DMS53 treated with DMSO at 0.1 percent for 48 hours (cell line): ENCODE results near the gene CHN2.
"Not testable (repeated sequence)": the region's sequence is repeated elsewhere in the genome, so short reads cannot be mapped to it uniquely, and the experiment has no call there.

Source experiments
- DNase-seq: peaks from one replicate; lab custom pipeline; 2025; ENCODE audit not compliant: unreplicated experiment; lab: John Stamatoyannopoulos, UW

CHN2 gene

GRCh38 chr7:29189743-29190201 is 4.8 kb upstream of the CHN2 start:
- peak; percentile 91 for DNase-seq

GRCh38 chr7:29190349-29191045 is 4.1 kb upstream of the CHN2 start:
- peak; percentile 85 for DNase-seq

GRCh38 chr7:29192323-29192722 is 2.3 kb upstream of the CHN2 start:
- DNase-seq = no peak

GRCh38 chr7:29192811-29193210 is 1.8 kb upstream of the CHN2 start:
- DNase-seq = no peak

GRCh38 chr7:29193316-29194205 is 1.0 kb upstream of the CHN2 start:
- DNase-seq = peak; percentile 20

- no peak for DNase-seq
These were observed 375 bp upstream of the CHN2 start for GRCh38 chr7:29194206-29194593.

GRCh38 chr7:29196191-29196590 is 1.6 kb downstream of the CHN2 start:
- DNase-seq = no peak

- DNase-seq = no peak
These were observed 2.5 kb downstream of the CHN2 start for GRCh38 chr7:29196971-29197595.

- DNase-seq = no peak
These were observed 3.3 kb downstream of the CHN2 start for GRCh38 chr7:29197916-29198315.

- DNase-seq = no peak
These were observed 5.2 kb downstream of the CHN2 start for GRCh38 chr7:29199776-29200175.

- DNase-seq = no peak
These were observed 8.1 kb downstream of the CHN2 start for GRCh38 chr7:29202651-29203069.

GRCh38 chr7:29204491-29205272 is 10.1 kb downstream of the CHN2 start:
- DNase-seq = no peak

GRCh38 chr7:29207162-29207801 is 12.7 kb downstream of the CHN2 start:
- peak; percentile 78 for DNase-seq

GRCh38 chr7:29208410-29209250 is 14.1 kb downstream of the CHN2 start:
- no peak for DNase-seq

GRCh38 chr7:29209745-29210144 is 15.2 kb downstream of the CHN2 start:
- no peak for DNase-seq

- not testable (repeated sequence) for DNase-seq
These were observed 18.2 kb downstream of the CHN2 start for GRCh38 chr7:29212736-29213135.

GRCh38 chr7:29214056-29214455 is 19.5 kb downstream of the CHN2 start:
- no peak for DNase-seq

GRCh38 chr7:29214816-29215215 is 20.2 kb downstream of the CHN2 start:
- no peak for DNase-seq

GRCh38 chr7:29216128-29216527 is 21.6 kb downstream of the CHN2 start:
- DNase-seq = no peak

GRCh38 chr7:29217113-29217512 is 22.5 kb downstream of the CHN2 start:
- DNase-seq = no peak
